Stimulated activated CD4-positive, alpha-beta T cell treated with anti-CD3 and anti-CD28 coated beads, TNF-alpha, amount 100 ng/mL, for 1 hour (primary cell): ENCODE results near the gene RRM2.

Experiments
- DNase-seq, 3 donors: peaks; one replicate each; pipeline ENCODE4 v3.0.0-alpha.2; 2020; ENCODE audit warnings: low read depth in 3 of 3, low spot score in 1 of 3

RRM2 gene

DNA sequence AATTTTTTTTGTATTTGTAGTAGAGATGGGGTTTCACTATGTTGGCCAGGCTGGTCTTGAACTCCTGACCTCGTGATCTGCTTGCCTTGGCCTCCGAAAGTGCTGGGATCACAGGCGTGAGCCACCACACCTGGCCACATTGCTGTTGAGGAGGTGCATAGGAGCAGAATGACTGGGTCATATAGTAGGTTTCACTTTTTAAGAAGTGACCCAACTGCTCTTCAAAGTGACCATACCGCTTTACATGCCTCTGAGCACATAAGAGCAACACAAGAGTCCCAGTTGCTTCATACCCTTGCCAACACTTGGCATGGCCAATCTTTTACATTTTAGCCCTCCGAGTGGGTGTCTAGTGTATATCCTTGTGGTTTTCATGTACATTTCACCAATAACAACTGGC, 28.9 kb downstream of the RRM2 start:
- no peak for DNase-seq

DNA sequence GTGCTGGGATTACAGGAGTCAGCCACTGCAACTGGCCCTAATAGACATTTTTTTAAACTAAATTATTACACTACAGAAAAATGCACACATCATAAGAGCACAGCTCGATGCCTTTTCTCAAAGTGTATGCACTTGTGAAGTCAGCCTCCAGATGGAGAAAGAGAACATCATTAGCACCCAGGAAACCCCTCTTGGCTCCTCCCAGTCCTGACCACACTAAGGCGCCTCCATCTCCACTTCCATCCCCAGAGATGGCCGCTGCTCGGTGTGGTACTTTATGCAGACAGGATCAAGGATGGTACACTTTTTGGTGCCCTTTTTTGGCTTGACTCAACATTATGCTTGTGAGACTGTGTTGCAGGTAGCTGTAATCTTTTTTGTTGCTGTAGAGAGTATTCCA, 34.8 kb downstream of the RRM2 start:
- no peak for DNase-seq

DNA sequence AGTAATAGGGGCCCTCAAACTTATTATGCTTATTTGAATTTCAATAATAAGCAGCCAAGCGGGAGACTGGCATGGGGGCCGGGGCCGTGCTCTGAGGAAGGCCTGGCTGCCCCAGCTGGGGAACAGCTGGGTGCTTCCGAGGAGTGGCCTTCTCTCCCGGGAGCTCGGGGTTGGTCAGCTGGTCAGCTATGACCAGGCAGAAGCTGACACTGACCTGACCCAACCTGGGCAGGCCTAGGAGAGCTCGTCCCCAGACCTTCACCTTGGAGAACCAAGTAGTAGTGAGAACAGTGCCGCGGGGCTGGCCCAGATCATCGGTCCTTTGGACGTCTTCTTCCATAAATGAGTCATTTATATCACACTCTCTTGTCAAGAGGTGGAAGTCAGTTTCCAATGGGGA, 36.1 kb downstream of the RRM2 start:
- no peak for DNase-seq

DNA sequence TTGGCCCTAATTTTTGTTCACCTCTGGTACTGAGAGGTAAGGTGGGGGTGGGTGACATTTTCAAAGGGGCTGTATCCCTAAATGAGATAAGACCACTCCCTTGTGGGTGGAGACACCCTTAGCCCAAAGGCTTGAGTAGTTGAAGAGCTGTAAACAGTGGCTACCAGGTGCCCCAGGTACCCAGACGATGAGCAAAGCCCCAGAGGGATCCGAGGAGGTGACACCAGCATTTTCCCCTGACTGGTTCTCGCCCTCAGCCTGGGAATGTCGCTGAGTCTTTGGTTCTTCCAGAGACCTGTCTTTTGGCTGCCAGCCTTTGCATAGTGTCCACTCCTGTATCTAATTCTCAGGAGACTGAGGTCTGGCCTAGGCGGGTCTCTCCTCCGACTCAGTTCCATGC, 36.5 kb downstream of the RRM2 start:
- no peak for DNase-seq

DNA sequence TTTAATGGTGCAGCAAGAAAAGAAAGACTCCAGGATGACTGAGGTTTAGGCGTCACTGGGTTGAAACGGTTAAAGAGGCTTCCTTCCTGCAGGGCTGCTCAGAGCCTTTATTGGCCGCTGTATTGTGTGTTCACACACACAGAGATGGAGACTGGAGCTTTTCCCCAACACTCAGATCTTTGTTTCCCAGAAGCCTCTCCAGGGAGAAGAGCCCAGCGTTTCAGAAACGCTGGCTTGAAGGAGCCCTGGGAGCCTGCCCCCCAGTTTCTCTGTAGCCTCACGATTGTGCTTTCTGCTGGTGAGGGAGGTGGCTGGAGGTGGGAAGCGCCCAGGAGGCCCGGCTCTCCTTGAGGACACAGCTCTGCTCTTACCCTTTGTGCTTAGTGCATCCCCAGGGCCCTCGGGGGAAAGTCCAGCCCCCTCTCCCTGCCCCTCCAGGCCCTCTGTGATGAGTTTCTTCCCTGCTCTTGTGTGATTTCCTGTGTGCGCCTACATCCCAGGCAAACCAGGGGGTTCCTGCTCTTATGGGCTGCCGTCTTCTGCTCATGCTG, 37.1 kb downstream of the RRM2 start:
- no peak for DNase-seq

DNA sequence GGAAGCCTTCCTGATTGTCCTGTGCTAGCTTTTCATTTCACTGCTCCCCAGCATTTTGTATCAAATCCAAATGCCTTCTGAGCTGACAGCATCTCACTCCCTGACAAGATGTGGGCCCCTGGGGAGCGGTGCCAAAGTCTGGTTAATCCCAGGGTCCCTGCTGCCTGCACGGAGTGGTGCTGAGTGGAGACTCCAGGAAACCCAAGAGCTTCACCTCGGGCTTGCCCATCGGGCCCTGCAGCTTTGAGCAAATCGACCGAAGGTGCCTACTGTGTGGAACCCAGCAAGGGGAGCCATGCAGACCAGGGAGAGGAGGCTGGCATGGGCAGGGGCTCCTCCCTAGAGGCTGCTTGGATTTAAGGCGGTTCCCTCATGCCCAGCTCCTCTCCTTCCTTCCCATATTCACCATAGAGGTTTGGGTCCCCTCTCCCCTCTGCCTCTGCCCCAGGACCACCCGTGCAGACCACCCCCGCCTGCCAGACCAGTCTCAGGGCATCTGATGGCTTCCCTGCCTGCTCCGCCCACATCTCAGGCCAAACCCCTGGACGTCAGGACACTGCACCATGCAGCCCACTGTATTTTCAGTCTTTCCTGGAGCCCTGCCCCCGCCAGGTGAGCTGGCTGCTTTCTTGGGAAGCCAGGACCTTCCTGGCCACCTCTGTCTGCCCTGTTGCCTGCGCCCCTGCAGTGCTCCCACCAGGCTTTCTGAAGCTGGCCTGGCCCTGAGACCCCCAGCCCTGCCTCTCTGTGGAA, 37.8 kb downstream of the RRM2 start:
- no peak for DNase-seq

DNA sequence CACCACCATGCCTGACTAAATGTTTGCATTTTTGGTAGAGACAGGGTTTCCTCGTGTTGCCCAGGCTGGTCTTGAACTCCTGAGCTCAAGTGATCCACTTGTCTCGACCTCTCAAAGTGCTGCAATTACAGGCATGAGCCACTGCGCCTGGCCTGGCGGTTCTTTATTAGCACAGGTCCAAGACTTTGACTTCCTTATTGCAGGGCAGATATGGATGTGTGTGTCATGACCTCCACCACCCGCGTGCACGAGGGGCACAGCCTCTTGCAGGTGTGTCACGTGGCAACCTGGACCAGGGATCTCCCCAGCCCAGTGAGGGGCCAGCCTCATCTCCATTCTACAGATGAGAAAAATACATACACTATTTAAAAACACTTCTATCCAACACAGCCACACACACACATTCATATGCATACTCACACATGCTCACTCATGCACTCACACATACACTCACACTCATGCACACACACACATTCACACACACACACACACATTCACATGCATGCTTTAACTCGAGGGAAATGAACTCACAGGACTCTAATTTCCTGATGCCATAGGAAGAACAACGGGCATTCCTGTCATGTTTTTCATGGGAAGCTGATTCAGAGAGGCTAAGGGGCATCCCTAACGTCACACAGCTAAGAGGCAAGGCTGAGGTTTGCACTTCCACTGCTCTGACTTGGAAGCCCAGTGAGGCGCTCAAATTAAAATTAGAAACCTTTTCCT, 38.8 kb downstream of the RRM2 start:
- no peak for DNase-seq

DNA sequence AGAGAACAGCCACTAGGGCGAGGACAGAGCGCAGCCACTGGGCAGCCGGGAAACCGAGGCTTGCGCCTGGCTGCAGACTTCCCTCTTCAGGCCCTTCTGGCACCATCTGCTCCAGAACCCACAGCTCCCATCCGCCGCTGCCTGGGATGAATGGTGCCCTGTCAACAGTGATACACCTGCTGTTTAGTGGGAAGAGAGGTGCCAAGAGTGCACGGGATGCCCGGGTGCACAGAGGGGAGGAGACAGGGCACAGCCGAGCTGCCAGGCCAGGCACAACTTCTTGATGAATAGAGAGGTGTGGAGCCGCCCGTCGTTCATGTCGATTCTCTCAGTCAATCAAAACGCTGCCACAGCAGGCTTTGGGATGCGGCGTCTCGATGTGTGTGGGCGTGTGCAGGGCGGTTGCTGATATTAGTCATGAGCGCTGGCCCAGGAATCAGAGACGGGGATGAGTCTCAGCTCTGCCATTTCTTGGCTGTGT, 39.5 kb downstream of the RRM2 start:
- no peak for DNase-seq

DNA sequence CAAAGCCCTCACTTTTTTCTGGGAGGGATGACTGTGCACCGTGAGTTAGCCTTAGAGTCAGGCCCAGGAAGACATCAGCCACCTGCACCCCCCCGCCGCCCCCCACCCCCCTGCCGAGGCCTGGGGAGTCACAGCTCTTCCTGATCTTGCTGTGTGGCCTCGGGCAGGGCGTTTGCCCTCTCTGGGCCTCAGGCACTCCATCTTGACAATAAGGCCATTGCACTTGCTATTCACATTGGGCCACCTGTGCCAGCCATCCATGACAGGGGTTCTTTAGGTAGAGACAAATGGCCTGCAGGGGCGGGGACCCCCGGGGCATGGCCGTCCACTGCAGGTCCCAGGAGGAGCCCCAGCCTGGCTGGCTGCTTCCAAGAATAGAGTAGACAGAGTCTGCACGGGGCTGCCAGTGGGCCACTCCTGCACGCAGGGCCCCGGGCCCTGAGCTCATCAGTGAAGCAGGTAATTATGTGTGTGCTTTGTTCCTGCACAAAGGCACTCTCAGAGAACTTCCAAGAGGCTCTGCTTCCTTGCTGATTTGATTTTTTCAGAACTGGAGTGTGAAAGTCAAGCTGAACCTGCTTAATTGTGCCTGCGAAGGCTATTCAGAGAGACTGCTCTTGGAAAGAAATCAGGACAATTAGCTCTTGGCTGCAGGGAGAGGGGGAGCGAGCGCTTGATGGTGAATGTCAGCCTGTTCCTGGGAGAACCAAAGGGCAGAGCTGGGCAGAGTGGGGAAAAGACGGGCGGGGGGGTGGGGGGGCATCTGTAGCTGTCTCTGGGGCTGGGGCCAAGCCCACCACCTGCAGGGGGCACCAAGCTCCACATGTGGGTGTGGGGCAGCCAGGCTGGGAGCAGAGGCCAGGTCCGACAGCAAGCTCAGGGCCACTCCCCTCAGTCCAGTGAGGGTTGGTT, 40.3 kb downstream of the RRM2 start:
- DNase-seq, result no peak

DNA sequence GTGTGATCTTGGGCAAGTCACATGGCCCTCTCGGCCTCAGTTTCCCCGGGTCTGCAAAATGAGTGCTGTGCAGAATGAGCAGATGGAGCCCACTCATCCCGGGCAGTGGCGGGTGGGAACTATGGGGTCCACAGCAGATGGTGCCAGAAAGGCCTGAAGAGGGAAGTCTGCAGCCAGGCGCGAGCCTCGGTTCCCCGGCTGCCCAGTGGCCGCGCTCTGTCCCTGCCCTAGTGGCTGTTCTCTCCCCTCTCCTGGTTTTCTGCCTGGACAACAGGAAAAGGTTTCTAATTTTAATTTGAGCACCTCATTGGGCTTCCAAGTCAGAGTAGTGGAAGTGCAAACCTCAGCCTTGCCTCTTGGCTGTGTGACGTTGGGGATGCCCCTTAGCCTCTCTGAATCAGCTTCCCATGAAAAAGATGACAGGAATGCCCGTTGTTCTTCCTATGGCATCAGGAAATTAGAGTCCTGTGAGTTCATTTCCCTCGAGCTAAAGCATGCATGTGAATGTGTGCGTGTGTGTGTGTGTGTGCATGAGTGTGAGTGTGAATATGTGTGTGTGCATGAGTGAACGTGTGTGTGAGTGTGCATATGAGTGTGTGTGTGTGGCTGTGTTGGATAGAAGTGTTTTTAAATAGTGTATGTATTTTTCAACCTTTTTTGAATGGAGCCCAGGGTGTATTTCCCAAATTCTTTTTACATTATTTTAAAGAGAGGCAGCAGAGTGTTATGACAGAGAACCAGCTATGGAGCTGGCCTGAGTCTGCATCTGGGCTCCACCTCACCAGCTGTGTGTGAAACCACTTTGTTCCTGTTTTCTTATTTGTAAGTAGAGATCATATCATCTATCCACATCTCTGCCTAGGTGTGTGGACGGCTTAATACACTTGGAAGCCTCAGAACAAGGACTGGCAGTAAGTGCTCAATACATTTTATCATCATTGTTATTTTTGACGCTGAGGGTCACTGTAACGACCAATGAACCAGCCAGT, 41.3 kb downstream of the RRM2 start:
- DNase-seq, result no peak

DNA sequence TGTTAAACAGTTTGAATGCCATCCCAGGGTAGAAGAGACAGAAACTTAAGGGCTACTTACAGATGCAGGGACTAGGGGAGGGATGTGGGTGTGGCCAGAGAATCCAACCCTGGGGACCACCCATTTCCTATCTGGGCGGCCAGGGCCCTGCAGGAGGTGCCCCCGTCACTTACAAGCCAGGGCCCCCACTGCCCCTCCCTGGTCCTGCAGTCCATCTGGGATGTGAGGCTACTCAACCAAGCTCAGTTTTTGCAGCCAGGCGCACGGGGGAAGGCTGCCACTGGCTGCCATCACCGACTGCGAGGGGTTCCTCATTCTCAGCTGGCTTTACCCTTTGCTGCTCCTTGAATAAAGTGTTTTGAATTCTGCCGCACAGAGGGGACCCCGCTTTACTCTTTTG, 42.1 kb downstream of the RRM2 start:
- no peak for DNase-seq

DNA sequence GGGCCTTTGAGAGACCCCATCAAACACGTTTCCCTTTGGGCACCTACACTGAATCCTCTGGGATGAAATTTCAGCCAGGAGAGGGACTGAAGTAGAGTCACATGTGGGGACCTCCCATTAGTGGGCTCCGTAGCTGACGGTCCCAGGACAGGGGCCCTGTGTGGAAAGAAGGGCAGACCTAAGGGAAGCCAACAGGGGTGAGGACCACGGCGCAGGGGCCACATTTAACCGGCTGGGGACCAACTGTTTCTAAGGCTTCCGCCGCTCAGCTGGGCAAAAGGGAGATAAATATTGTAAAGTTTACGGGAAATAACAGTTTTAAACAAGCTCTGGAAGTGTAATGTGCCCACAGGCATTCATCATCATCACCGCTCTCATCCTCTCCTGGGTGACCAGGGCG, 42.7 kb downstream of the RRM2 start:
- DNase-seq, result no peak

DNA sequence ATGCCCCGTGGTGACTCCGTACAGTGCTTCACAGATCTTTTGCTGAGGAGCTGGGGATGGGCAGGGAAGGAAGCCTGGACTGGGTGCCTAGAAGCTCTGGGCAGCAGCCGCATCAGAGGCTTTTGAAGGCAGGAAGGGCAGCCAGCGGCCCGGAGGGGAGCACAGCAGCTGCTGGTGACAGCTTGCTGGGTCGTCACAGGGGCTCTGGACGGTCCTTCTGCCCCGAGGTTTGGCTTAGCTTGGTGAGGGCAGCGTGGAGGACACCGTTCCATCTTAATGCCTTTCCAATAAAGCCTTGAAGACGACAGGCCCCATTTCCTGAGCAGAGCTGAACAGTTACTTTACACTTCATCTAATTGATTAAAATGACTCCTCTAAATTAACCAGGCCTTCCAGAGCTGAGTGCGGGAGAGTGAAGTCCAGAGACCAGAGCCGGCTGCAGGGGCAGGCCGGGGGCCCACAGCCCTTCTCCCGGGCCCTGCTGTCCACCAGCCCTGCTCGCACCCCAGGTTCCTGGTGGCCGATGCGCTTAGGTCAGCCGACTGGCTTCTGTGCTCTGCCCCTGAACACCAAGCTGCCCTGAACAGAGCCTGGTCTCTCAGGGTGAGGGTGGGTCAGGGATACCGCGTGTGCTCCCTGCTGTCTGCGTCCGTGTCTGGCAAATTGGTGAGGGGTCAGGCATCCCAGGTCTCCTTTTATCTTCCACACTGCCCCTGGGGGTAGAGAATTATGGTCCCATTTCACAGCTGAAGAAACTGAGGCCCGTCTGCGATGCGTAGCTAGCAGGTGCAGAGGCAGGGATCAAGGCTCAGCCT, 43.5 kb downstream of the RRM2 start:
- no peak for DNase-seq

DNA sequence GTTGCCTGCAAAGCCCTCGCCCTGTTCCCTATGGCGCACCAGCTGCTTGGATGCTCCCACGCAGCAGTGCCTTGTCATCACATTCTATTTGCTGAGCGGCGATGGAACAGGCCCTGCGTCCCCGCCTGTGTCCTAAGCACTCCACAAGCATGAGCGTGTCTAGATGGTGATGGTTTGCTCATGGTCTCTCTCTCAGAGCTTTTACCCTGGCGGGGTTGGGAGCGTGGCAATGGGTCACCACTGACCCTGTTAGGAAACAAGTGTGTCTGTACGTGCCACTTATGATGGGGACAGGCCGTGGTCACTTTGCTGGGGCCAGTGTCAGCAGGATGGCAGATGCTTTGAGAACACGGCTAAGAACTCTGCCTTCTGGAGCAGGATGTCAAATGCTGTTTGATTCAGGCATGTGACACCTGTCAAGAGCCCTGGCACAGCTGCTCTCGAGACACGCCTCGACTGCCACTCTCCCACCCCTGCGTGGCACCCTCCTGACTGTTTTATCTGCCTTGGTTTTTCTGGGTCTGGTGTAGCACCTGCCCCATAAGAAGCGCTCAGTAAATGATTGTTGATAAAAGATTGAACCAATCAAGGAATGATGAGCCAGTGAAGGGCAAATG, 44.2 kb downstream of the RRM2 start:
- DNase-seq, result no peak

DNA sequence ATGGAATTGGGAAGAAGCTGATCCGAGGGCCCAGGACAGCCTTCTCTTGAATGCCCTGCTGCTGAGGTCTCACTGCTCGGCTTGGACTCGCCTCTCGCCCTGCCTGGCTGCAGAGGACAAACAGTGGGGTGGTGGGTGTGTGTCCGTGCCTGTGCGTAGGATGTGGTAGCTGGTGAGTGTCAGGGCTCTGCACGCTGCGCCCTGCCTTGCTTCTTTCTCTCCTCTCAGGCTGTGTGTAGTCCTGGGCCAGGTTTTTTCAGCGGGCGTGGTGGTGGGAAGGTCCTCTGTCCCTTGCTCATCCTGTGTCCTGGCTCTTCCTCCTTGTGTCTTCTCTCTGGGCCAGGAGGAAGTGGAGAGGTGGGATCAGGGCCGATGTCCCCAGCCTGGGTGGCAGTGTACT, 44.8 kb downstream of the RRM2 start:
- no peak for DNase-seq

DNA sequence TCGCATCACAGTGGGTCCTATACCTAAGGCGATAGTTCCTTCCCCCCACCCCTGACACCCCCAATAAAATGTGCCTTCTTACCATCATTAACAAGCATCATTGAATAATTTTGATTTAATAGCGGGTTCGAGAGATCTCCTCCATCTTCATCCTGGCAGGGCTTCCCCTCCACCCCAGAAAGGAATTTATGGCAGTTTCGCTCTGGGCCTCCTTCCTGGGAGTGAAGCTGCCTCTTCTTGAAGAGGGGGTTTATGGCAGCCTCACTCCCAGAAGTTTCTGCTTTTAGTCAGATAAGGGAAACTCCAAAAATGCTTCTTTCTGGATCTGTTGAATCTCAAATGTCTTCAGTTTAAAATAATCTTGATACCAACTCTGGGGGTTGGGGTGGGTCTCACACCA, 45.7 kb downstream of the RRM2 start:
- DNase-seq, result no peak

DNA sequence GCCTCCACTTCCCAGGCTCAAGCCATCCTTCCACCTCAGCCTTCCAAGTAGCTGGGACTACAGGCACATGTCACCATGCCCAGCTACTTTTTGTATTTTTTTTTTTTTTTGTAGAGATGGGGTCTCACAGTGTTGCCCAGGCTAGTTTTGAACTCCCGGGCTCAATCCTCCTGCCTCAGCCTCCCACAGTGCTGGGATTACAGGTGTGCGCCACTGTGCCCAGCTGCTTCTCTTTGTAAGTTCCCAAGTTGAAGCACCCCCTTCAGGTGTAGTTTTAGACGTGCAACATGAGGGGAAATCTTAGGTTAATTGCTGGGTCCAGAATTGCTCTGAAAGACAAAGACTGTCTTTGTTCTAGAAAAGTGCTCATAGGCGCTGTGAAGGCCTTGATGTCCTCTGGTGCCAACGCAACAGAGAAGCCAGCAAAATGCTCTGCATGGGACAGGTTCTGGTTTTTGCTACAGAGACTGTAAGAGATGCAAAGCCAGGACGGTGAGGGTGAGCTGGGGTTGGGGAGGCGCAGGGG, 46.6 kb downstream of the RRM2 start:
- no peak for DNase-seq

DNA sequence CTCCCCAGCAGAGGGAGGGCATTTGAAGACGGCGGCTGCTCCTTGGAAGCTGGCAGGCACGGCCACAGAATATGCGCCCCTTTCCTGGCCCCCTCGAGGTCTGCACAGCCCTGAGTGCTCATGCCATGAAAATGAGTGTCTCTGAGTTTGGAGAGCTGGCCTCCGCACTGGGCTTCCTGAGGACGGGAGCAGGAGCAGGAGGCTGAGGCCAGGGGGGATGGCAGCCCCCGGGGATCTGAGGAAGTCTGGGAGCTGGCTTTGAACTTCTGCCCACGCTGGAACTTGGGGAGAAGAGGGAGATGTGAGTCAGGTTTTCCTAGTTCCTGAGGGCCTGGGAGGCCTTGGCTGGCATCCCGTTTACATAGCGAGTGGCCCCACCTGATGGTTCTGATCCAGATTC, 47.0 kb downstream of the RRM2 start:
- no peak for DNase-seq

DNA sequence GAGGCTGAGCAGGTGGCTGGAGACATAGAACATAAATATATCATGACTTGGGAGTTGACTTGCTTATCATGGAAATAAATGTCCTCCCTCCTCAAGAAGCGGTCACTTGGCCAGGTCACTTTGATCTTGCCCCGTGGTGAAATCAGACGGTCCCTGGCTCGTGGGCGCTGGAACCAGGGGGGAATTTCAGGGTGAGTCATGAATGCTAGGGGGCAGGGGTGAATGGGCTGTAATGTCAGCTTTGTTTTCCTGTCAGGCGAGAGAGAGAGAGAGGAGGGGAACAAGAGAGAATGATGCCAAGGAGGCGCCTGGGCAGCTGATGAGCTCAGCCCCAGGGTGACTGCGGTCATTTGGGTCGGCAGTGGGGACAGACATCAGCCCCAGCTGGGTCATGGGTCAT, 47.7 kb downstream of the RRM2 start:
- no peak for DNase-seq
